GM19463 (cell line): ENCODE measurements around the gene SCGN.

Experiments
- ATAC-seq: cut with Tn5 transposase; IDR thresholded peaks from one replicate; pipeline ENCODE4 v1.9.1; 2021; ENCODE audit warnings: mild to moderate bottlenecking, moderate library complexity; ENCODE audit not compliant: unreplicated experiment

The SCGN gene

DNA sequence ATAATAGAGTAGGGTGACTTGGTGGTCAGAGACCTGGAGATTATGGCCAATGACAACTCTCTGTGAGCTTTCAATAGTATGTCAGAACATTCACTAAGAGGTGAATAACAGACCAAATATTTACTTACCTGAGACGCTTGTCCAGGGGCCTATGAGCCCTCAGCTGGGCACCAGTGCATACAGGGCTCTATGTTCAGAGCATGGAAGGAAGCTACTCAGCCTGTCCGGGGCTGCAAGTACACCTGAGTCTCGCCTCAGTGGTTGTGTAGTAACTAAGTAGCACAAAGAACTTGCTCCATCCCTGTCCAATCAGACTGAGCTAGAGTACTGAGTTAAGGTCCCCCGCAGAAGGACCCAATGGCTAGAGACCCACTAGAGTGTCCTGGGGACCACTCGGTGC is 11.6 kb upstream of the SCGN start:
- ATAC-seq, result no peak

DNA sequence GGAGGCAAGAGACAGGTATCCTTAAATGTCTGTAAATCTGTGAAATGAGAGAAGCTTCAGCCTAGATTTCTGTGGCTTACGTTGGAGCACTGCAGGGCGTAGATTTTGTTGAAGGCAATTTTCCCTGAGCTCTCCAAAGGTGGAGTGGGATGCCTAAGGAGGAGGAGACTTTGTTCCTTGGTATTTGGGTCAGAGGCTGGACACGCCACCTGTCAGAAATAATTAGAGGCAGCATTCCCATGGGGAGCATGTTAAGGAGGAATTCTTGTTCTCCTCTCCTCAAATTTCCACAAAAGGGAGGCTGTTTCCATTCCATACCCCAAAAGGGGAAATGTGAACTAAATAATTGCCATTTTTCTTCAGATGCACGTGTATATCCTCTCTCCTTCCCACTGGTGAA is 11.1 kb upstream of the SCGN start:
- ATAC-seq, result no peak

DNA sequence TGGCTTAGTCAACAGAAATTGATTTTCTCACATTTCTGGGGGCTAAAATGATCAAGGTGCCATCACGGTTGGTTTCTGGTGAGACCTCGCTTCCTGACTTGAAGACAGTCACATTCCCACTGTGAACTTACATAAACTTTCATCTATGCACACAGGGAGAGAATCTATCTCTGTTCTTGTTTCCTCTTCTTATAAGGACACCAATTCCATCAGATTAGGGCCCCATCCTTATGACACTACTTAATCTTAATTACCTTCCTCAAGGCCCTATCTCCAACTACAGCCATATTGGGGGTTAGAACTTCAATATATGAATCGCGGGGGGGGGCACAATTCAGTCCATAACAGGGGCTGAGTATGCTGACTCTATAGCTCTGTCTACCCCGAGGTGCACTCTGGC is 10.6 kb upstream of the SCGN start:
- ATAC-seq, result no peak

DNA sequence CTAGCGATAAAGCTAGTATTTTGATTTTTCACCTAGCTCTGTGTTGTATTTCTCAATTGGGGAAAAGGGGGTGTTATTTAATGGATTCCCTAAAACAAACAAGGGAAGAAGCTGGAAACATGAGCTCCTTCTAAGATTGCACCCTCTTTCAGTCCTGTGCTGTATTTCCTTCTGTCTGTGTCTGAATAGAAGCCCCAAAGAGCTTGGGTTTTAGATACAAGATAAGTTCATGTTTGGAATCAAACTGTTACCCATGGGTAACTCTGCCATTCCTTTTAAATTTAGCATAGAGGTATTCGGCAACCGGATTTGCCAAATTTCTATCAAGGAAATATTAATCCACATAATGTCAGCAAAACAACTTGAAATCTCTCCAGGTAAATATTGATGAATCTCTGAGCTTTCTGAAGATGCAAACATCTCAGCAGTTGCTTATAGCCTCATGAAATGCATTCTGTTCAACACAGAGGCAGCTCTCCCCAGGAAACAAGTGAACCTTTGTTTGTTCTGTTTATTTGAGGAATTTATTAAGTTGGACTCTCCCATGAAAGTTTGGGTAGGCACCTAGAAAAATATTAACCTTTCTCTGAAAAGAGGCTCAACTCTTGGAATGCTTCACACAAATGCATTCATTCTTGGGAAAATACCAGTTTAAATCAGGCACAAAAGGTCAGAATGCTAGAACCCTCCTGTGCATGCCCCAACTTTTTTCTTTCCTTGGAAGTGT is 9.9 kb upstream of the SCGN start:
- no peak for ATAC-seq

DNA sequence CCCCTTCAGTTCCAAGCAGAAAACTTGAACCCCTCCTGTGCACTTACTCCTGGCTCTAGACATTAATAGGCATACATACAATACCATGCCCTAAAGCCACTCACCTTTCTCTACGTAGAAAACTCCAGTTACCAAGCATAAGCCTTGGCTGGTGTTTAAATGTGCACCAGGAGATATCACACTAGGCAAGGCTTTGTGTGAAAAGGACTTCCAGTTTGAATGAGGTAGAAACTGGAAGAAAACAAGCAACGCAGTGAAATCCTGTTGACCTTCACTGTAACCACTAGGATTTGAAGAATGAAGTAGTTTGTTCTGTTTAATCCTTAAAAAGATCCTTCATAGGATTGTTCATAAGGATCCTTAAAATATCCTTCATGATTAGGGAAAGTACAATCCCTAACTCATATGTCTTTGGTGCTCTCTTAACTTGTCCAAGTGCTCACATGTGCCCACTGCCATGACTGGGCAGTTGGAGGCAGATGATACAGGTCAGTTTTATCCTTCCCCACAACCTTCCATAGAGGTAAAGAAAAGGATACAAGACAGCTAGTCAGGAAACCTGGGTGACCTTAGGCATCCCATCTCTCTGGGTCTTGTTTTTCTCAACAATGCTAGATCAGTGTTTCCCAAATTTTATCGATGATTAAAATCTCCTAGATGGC is 9.2 kb upstream of the SCGN start:
- ATAC-seq, result no peak

DNA sequence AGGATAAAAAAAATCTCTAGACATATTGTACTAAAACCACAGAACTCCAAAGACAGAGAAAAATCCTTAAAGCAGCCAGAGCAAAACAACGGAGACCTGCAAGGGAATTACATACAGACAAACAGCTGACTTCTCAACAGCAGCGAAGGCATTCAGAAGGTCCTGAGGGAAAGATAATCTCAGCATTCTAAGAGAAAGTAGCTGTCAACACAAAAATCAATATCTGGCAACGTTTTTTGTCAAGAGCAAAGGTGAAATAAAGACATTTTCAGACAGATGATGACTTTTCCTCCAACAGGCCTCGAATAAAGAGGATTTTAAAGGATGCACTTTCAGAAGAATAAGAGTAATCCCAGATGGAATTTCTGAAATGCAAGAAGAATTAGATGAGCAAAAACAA is 6.1 kb upstream of the SCGN start:
- no peak for ATAC-seq

DNA sequence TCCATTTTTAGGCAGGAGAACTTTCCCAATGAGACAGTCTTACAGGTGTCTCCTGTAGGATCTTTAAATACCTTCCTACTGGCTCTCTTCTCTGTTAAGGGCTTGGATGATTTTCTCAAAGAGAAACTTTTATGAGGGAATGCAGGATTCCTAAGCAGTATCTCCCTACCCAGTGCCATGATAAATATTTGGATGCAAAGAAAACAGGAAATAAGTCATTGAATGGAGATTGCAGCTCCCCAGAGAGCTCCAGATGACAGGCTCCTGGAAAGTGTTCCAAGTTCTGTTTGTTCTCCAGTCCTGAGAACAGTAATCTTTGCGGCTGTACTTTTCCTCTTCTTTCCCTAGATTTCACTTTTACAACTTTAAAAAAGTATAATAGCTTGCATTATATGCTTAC is 2.4 kb upstream of the SCGN start:
- ATAC-seq, result no peak

DNA sequence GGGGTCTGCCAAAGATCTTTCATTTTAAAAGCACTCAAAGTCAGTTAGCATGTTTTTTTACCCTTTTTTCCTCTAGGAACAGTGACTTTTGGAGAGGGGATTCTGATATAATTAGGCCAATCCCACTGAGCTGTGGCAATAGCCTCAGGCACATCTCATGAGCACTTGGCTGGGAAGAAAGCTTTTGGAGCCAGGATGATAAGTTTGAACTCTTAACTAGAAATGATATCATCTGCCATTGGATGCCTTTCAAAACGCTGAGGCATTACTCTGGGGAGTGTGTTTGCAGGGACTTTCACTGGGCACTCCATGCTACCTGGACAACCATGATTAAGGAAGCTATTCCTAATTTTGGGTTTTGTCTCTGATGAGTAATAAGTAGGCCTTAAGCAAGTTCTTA is 3.7 kb downstream of the SCGN start:
- no peak for ATAC-seq

DNA sequence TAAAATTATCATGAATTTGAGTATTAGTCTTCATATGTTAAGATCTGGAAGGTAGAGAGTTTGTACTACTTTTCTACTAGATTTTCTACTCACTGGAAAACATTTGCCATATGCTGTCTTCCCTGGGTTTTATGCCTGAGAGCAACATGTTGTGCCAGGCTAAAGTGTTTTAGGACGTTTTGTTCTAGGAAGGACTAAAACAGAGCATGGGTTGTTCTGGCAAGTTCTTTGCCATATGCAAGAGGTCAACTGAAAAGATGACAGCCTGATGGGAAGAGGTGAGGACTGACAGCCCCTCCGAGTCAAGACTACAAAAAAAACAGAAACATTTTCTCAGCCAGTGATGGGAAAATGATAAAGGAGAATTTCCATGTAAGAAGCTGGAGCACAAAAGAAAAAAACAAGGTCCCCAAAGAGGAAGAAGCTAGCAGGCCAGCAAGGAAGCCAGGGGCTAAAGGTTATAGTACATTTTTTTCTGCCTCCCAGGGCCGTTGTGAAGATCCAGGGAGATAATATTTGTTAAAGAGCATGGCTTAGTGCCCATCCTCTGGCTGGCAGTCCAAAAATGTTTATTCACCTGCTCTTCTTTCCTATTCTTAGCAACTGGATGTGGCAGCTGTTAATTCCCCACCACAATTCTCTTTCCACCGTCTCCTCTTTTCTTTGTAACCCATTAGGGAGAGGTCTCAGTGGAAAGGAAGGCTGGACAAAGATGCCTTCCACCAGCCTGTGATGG is 7.8 kb downstream of the SCGN start:
- no peak for ATAC-seq

DNA sequence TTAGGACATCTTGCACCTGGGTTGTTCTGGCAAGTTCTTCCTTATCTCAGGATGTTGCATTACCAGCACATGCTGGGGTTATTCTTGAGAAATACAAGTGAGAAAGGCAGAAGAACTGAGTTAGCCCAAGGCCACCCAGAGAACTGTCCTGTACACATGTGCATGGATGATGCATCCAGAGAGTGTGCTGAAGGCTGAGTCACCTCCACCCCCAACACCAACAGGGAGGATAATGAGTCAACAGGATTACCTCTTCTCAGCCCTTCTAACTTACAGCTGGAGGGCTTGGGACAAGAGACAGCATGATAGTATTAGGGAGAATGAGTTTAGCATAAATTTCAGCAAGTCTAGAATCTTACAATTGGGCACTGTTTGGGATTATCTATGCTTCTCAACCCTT is 8.5 kb downstream of the SCGN start:
- no peak for ATAC-seq

DNA sequence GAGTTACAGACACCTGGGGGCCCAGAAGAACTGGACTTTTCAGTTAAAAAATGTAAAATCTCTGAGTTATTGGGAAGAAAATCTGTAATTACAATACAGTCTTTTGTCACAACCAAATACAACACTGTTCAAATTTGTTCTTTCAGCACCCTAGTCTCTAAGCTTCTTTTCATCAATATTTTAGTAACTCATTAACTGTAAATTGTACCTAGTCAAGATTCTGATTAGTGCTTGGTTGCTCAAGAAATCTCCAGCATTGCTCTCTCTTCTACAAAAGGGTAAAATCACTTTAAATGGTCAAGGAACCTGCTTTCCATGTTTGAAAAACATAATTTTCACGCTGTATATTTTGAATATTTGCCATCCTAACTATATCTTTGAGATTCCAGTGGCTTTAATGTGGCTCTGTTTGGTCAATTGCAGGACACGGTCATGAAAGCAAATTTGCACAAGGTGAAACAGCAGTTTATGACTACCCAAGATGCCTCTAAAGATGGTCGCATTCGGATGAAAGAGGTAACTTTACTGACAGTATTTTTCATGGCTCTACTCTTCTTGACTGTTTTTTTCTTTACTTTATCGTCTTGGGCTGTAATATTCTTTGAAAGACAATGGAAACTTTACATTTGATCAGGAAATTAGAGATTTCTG is 9.2 kb downstream of the SCGN start:
- ATAC-seq, result no peak

DNA sequence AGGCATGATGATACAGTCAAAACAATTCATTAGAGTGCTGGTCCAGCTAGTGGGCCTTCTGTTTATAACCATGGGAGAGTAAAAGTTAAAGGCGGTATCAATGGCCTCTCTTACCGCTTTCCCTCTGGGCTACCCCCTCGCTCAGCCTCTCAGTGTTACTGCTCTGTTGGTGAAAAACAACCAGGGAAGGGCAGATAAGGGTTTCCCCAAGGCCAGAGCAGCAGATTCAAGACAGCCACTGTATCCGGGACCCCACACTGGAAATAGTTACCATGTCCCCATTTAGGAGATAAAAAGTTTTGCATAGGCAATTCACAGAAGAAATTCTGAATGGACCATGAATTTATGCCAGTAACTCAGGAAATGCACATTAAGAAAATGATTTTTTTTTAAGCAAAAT is 13.4 kb downstream of the SCGN start:
- ATAC-seq, result no peak

DNA sequence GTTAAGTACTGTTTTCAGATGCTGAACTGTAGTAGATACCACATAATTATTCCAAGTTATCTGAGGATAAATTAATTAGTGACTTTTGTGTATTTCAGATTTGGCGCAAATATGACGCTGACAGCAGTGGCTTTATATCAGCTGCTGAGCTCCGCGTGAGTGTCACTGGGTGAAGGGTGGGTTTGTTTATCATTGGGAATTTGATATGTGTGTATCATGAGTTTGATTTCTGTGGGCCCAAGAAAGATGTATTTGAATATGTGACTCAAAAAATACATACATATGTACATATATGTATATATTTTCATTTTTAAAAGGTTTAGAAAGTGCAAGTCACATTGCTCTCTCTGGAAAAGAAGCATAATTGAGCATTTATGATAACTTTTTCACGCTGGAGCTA is 17.4 kb downstream of the SCGN start:
- no peak for ATAC-seq

DNA sequence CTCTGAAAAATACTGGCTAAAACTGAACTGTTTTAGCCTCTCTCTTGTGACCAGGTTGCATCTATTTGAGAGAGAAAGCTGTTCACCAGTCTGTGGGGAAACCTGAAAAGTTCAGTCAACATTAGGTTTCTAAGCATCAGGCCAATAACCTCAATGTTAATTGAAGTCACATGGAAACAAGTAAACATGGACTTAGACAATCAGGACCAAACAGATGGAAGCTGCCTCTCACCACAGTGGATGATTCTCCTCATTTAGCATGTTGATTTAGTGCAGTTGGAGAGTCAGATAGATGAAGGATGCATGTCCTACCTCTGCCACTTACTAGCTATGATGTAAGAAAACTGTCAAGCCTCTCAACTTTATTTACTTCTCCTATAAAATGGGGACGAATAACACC is 18.2 kb downstream of the SCGN start:
- ATAC-seq, result no peak

DNA sequence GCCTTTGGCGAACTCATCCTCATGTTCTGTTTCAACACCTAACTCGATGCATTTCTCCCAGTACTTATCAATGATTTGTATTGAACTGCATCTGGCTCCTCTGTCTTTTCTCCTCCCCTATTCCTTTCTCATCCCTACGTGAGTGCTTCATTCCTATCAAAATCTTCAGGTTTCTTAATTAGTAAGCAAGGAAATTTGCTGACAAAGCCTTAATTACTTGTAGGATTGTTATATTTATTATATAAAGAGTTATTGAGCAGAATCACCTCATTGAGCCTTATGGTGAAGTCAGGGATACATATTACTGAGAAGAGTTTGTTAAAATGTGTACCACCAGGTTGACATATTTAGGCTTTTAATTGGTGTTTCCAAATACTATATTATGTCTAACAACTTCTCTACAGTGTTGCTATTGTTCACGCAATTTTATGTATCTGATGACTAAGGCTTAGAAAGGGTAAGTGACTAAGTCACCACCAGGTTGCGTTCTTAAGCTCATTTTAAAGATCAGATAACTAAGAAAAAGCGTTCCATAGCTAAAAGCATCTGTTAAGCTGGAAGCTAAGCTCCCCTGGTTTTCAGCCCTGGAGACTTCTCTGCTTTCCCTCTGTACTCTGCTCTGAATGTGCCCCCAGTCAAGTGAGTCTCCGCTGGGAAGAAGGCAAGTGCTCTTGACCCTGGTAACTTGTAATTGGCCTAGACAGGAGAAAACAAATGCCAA is 18.9 kb downstream of the SCGN start:
- ATAC-seq, result no peak

DNA sequence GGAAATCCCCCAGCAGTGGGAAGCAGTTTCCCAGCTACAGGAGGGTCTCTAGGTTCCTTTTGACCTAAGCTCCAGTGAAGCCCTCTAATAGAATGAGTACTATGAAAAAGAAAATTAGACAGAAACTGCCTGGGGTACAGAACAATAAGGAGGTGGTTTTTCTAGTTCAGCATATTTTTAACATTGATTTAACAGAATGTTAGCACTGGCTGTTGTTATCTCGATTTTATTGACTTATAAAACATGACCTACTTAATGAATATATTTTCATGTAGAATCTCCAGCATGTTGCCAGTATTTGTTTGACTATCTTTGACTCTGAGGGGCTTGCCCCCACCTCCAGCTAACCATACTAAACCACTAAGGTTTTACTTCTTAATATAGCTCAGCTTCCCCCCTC is 19.6 kb downstream of the SCGN start:
- no peak for ATAC-seq

DNA sequence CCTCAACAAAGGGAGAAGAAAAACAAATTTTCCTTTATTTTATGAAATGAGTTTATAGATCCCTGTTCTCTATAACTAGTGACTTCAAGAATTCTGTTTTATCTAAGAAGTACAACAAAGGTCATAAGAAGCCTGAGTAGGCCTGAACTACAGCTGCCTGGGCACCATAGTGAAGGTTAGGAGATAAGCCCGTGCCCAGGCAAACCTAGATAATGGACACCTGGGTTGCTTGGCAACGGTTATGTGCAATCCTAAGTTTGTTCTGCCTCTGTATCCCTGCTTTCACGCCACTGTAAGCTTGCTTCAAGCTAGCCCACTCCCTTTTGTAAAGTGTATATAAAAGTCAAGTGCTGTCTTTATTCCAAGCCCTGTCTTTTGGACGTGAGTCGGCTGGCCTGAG is 23.2 kb downstream of the SCGN start:
- no peak for ATAC-seq

DNA sequence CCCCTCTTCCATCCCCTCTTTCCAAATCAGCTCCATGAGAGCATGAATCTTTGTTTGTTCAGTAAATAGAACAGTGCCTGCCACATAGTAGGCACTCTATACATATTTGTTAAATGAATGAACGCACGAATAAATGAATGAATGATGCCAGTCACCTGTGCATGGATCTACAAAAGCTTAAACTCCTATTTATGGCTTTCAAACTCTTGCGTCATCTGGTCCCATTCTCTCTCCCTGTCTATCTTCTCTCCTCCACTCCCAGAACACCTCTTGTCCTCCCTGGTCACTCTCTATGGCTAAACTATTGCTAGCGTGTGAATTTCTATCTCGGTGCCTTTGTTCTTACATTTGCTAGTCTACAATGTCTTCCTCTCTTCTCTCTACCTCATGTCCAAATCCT is 24.8 kb downstream of the SCGN start:
- no peak for ATAC-seq

DNA sequence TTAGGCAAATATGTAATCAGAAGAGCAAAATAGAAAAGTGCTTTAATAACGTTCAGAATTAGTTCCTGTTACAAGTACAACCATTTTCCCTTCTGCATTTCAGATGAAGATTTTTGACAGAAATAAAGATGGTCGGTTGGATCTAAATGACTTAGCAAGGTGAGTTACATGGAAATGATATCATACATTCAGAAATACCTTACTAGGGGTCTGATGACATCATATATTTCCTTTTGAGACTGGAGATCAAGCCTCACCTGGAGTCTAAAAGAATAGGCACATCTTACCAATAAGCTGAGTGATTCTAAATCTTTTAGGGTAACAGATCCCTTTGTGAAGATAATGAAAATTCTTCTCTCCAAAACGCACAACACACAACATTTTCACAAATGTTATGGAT is 29.8 kb downstream of the SCGN start:
- no peak for ATAC-seq

DNA sequence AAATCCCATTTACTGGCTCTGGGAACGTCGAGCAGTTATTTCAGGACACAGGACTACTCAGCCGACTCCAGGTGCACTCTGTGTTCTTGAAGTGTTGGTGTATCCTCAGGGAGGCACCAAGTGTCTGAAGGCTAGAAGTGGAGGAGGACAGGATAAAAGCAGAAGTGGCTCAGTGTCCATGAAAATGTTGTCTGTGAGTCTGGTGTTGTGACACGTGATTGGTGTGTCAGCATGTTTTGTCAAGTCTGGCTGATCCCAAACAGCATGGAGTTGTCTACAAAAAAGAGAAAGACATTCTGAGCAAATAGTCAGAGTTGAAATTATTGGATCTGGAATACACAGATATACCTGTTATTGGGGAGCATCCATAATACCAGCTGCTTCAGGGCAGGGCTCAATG is 30.3 kb downstream of the SCGN start:
- no peak for ATAC-seq

DNA sequence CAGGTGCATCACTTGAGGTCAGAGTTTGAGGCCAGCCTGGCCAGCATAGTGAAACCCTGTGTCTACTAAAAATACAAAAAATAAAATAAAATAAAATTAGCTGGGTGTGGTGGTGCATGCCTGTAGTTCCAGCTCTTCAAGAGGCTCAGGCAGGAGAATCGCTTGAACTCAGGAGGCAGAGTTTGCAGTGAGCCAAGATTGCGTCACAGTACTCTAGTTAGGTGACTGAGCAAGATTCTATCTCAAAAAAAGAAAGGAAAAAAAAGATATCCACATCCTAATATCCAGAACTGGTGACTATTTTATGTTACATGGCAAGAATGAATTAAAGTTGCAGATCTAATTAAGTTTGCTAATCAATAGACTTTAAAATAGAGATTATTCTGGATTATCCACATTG is 32.5 kb downstream of the SCGN start:
- no peak for ATAC-seq
